Measurements from ENCODE around the gene TENM4.

GRCh38 chr11:78804991-78805390 is 635.8 kb downstream of the TENM4 start:
- TF ChIP-seq FOXK2 (IDR thresholded peaks at IDR 0.05) (no peak), ZNF384 (IDR thresholded peaks at IDR 0.05) (no peak), FOXM1 (IDR thresholded peaks at IDR 0.05; ENCODE audit: borderline replicate concordance) (no peak), HDGF (IDR thresholded peaks at IDR 0.05; ENCODE audit: borderline replicate concordance) (no peak)

All from HEK293T (cell line).